Mesodermal cell (in vitro differentiated cells): ENCODE results near the gene DENND5B.
"Not testable (repeated sequence)": the region's sequence is repeated elsewhere in the genome, so short reads cannot be mapped to it uniquely, and the experiment has no call there.

Source experiments
- H3K27ac ChIP-seq: 2 replicates; pipeline ENCODE4 v1.7.0; 2013; ENCODE audit warnings: mild to moderate bottlenecking, low read depth, low read length, moderate library complexity; ENCODE audit not compliant: severe bottlenecking
- H3K36me3 ChIP-seq: 2 replicates; pipeline ENCODE4 v1.7.1; 2013; ENCODE audit warnings: mild to moderate bottlenecking, low read length, moderate library complexity; ENCODE audit not compliant: control insufficient read depth, insufficient read depth
- H3K4me1 ChIP-seq: one replicate; pipeline ENCODE4 v1.7.1; 2013; ENCODE audit warnings: mild to moderate bottlenecking, low read length; ENCODE audit not compliant: insufficient read depth, control insufficient read depth, poor library complexity, severe bottlenecking
- H3K4me3 ChIP-seq: 2 replicates; pipeline ENCODE4 v1.7.0; 2013; ENCODE audit warnings: low read length, control low read depth, mild to moderate bottlenecking; ENCODE audit not compliant: insufficient read depth, poor library complexity, severe bottlenecking; ENCODE audit errors: extremely low read depth
- H3K9me3 ChIP-seq: 2 replicates; pipeline ENCODE4 v1.7.1; 2013; ENCODE audit warnings: mild to moderate bottlenecking, low read length, moderate library complexity; ENCODE audit not compliant: control insufficient read depth
- WGBS, 2 experiments: methylation state at CpG; one replicate each; pipeline ENCODE4 v1.1.5; 2013; ENCODE audit warnings: missing lambda C conversion rate in 2 of 2; ENCODE audit not compliant: insufficient coverage in 2 of 2; 5-methylcytosine and 5-hydroxymethylcytosine counted together

Gene DENND5B

GRCh38 chr12:31387011-31387410 lies 203.9 kb downstream of the DENND5B start:
- H3K27ac ChIP-seq = peak overlapping the region; percentile 86
- no peaks in the 10 kb centered on the region for H3K9me3 ChIP-seq
- no CpG with 5 or more reads among the region's 2 CpGs for WGBS, 2 experiments
- H3K4me1 ChIP-seq = peaks cover 30% of the 10 kb centered on the region
- H3K36me3 ChIP-seq = peaks cover 37% of the 10 kb centered on the region
- H3K4me3 ChIP-seq = no peak overlapping the region

- H3K27ac ChIP-seq = peak overlapping the region; percentile 86
- H3K36me3 ChIP-seq = peaks cover 33% of the 10 kb centered on the region
- H3K4me3 ChIP-seq = no peak overlapping the region
- WGBS, 2 experiments = 11 to 55% methylated on average over 1 of the region's 2 CpGs
- H3K9me3 ChIP-seq = no peaks in the 10 kb centered on the region
- peaks cover 30% of the 10 kb centered on the region for H3K4me1 ChIP-seq
Measured at GRCh38 chr12:31386364-31386777, 204.6 kb downstream of the DENND5B start.

GRCh38 chr12:31377210-31377609 lies 213.7 kb downstream of the DENND5B start:
- not testable (repeated sequence) for H3K36me3 ChIP-seq, H3K4me3 ChIP-seq, H3K9me3 ChIP-seq, H3K4me1 ChIP-seq, H3K27ac ChIP-seq
- 40 to 54% methylated on average over 2 to 3 of the region's 8 CpGs for WGBS, 2 experiments

GRCh38 chr12:31375422-31375821 lies 215.5 kb downstream of the DENND5B start:
- not testable (repeated sequence) for H3K27ac ChIP-seq, H3K36me3 ChIP-seq, H3K4me3 ChIP-seq, H3K9me3 ChIP-seq, H3K4me1 ChIP-seq
- WGBS, 2 experiments = 86 to 92% methylated on average over 2 of the region's 6 CpGs

GRCh38 chr12:31371256-31371620 lies 219.7 kb downstream of the DENND5B start:
- WGBS, 2 experiments = 25 to 58% methylated on average over 1 to 2 of the region's 2 CpGs
- H3K27ac ChIP-seq = peak overlapping the region; percentile 82
- H3K36me3 ChIP-seq = no peaks in the 10 kb centered on the region
- no peaks in the 10 kb centered on the region for H3K9me3 ChIP-seq
- no peak overlapping the region for H3K4me3 ChIP-seq
- H3K4me1 ChIP-seq = peaks cover 27% of the 10 kb centered on the region

GRCh38 chr12:31370531-31371255 lies 220.2 kb downstream of the DENND5B start:
- Histone ChIP-seq H3K4me1 (peaks cover 27% of the 10 kb centered on the region), H3K9me3 (no peaks in the 10 kb centered on the region), H3K36me3 (no peaks in the 10 kb centered on the region), H3K4me3 (no peak overlapping the region), H3K27ac (peak overlapping the region; percentile 82)
- WGBS, 2 experiments = 8 to 17% methylated on average over 4 to 5 of the region's 10 CpGs

- peak overlapping the region; percentile 82 for H3K27ac ChIP-seq
- WGBS, 2 experiments = 37 to 41% methylated on average over 17 to 18 of the region's 21 CpGs
- H3K4me3 ChIP-seq = no peak overlapping the region
Measured at GRCh38 chr12:31369712-31370521, 221.0 kb downstream of the DENND5B start.

GRCh38 chr12:31368666-31369361 lies 222.1 kb downstream of the DENND5B start:
- Histone ChIP-seq H3K27ac (peak overlapping the region; percentile 82), H3K36me3 (no peaks in the 10 kb centered on the region), H3K9me3 (no peaks in the 10 kb centered on the region), H3K4me3 (no peak overlapping the region), H3K4me1 (peaks cover 27% of the 10 kb centered on the region)
- WGBS, 2 experiments = 27 to 50% methylated on average over 5 to 8 of the region's 8 CpGs

More at GRCh38 chr12:31369712-31370521, 221.0 kb downstream of the DENND5B start:
- Histone ChIP-seq H3K4me1 (peaks cover 27% of the 10 kb centered on the region), H3K36me3 (no peaks in the 10 kb centered on the region), H3K9me3 (no peaks in the 10 kb centered on the region)

- WGBS, 2 experiments = 92 to 96% methylated on average over 5 to 9 of the region's 11 CpGs
- no peak overlapping the region for H3K27ac ChIP-seq
- H3K36me3 ChIP-seq = no peaks in the 10 kb centered on the region
- H3K9me3 ChIP-seq = no peaks in the 10 kb centered on the region
- peaks cover 33% of the 10 kb centered on the region for H3K4me1 ChIP-seq
- H3K4me3 ChIP-seq = no peak overlapping the region
Measured at GRCh38 chr12:31366104-31366621, 224.8 kb downstream of the DENND5B start.

- H3K4me3 ChIP-seq = no peak overlapping the region
- H3K9me3 ChIP-seq = no peaks in the 10 kb centered on the region
- 90 to 91% methylated on average over 2 of the region's 2 CpGs for WGBS, 2 experiments
- no peaks in the 10 kb centered on the region for H3K36me3 ChIP-seq
- H3K4me1 ChIP-seq = peaks cover 14% of the 10 kb centered on the region
- H3K27ac ChIP-seq = no peak overlapping the region
Measured at GRCh38 chr12:31363831-31364230, 227.1 kb downstream of the DENND5B start.
